GM18909 (cell line): ENCODE results near the gene CIAO2A.

Experiments used
- ATAC-seq: cut with Tn5 transposase; IDR thresholded peaks from one replicate; pipeline ENCODE4 v1.9.1; 2021; ENCODE audit warnings: mild to moderate bottlenecking; ENCODE audit not compliant: unreplicated experiment, poor library complexity

The CIAO2A gene

DNA sequence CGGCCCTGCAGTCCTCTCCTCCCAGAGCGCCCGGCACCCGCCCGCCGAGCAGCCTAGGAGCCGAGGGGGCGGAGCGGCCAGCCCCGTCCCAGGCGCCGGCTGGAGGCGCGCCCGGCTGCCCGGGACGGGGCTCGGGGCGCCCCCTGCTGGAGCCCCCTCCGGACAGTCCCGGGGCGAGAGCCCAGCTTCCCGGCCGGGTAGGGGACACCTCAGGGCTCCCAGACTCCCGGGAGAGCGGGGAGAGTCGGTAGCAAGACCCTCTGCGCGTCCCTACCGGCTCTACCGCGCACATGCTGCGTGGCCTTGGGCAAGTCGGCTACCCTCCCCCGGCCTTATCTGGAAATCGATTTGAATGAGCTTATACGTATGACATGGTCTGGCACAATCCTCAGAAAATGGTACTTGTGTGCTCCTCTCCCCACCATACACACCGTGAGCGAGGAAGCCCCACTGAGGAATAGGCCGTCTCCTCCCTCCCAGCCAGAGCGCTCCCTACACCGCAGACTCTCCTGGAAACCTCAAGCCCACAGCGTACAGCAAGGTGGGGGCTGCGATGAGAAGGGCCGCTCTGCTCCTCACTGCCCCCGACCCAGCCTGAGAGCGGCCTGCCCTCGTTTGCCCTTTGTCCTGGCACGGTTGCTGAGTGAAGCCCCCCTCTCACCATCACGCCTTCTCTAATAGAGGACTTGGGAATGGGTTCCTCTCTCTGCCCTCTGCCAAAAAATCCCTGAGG lies 47.1 kb downstream of the CIAO2A start, which contains the start of gene DAPK2:
TSS of gene DAPK2 (minus strand) at position 65 of the 733 bp plus-strand sequence. CDS start 6,224 bp downstream, outside the sequence.
- peak; percentile 69 for ATAC-seq

GRCh38 chr15:64045774-64046420 lies 47.7 kb downstream of the CIAO2A start:
- ATAC-seq, result peak; percentile 23

GRCh38 chr15:64045101-64045435 lies 48.6 kb downstream of the CIAO2A start:
- no peak for ATAC-seq

GRCh38 chr15:64044300-64045100 lies 49.1 kb downstream of the CIAO2A start:
- peak; percentile 67 for ATAC-seq

DNA sequence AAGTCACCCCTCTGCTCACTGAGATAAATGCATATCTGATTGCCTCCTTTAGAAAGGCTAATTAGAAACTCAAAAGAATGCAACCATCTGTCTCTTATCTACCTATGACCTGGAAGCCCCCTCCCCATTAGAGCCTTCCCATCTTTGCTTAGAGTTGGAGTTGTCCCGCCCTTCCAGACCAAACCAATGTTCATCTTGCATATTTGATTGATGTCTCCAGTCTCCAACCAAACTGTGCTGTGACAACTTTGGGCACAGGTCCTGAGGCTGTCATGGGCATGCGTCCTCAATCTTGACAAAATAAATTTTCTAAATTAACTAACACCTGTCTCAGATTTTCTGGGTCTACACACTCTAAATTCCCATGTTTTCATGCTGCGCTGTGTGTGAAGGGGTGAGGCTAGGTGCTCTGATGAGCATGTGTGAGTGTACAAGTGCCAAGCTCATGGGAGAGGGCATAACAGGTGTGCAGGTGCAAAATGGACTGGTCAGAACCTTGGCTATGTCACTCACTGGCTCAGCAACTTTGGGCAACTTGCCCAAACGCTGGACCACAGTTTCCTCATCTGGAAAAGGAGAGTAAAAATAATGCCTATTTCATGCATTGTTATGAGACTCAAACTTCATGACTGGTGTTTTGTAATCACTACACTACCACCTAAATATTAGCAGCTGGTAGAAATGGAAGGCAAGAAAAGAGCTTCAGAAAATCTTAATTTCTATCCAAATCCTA lies 54.6 kb downstream of the CIAO2A start:
- no peak for ATAC-seq

DNA sequence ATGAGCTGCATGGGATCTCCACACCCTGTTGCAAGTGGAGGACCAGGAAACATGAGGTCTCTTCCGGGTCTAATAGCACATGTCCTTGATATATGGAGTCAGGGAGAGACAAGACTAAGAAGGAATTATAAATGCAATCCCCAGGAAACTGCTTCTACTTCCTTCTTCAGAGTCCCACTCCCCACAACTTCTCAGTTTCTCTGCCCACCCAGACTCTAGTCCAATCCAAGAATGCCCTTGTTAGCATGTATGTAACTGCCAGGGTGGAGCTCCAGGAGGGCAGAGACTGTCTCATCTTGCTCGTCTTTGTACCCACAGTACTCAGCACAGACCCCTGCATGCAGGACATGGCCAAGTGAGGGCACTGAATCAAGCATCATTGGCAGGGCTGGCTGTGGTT lies 55.7 kb downstream of the CIAO2A start:
- ATAC-seq, result no peak

DNA sequence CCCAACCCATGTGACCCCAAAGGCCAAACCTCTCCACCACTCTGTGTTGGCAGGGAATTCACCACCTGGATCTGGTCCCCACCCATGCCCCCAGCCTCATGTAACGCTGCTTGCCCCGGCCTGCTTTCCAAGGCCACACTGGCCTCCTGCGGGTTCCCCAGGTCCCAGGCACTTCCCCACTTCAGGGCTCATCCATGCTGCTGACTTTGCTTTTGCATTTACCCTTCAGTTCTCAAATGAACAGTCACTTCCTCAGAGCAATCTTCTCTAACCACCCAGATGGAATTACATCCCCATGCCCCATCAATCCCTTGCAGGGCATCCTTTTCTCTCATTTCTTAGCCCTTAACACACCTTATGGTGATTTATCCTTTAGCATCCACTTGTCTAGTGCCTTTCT lies 56.5 kb downstream of the CIAO2A start:
- no peak for ATAC-seq

GRCh38 chr15:64035525-64035924 lies 58.1 kb downstream of the CIAO2A start:
- no peak for ATAC-seq

- no peak for ATAC-seq
Observed at GRCh38 chr15:64034519-64034918, 59.1 kb downstream of the CIAO2A start.

GRCh38 chr15:64032329-64032728 lies 61.3 kb downstream of the CIAO2A start:
- ATAC-seq, result no peak

DNA sequence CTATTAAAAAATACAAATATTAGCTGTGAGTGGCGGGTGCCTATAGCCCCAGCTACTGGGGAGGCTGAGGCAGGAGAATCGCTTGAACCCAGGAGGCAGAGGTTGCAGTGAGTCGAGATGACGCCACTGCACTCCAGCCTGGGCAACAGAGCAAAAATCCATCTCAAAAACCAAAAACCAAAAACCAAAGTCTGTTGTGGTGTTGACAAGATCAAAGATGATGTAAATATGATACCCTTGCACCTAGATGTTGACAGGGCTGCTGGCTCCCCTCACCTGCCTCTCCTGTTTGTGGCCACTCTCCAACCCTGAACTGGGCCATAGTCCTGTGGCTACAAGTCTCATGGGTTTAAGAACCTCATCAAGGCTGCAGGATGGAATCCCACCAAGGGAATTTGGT lies 63.5 kb downstream of the CIAO2A start:
- no peak for ATAC-seq

- ATAC-seq, result no peak
Observed at GRCh38 chr15:64029633-64030032, 64.0 kb downstream of the CIAO2A start.

- ATAC-seq, result no peak
Observed at GRCh38 chr15:64029110-64029509, 64.5 kb downstream of the CIAO2A start.

DNA sequence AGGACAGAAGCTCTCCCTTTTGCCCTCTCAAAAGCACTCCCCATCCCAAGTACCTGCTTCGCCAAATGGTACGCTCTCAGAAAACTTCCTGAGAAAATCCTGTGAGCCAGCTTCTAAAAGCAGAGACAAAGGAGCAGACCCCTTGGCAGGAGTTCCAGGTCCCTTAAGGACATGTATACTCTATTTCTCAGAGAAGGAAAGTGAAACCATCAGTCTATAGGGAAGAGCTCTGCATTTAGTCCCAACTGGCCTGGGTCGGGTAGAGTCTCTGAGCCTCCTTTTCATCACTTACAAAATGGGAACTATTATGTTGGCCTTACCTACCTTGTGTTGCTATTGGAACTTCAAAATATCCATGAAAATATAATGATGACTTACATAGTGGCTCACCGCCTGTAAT lies 67.0 kb downstream of the CIAO2A start:
- ATAC-seq, result no peak

DNA sequence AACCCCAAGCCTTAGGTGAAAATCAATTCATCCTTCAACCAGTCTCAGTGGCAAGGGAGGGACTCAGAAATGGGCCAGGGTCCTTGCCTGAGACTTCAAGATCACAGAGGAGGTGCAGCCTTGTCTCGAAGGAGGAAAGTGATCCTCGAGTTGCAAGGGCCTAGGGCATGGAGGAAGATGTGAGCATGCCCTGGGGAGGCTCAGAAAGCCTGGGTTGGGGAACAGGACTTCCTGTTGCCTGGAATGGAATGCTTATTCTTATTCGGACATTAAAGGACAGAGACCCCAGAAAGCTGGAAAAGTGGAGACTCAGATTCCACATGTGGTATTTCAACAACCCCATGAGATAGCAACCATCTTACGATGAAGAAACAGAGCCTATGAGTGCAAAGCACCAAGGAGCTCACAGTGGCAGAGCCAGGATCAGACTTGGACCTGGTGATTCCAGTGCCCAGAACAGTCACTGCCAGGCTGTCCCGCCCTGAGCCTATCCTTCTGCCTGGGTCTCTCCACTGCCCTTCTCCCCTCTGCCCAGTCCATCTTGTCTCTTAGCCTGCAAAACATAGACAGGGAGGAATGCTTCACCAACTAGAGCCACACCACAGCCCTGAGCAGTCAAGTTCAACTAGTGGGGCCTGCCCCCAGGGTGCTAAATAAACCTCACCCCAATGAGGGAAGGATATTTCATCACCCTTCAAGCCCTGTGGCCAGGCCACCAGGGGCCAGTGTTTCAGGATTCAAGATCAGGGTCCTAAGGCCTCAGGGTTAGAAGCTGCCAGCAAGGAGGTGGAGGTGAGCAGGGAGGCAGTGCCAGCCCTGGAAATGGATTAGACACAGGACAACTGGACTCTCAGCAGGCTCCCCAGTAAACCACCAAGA lies 69.2 kb downstream of the CIAO2A start:
- ATAC-seq, result no peak

- no peak for ATAC-seq
Observed at GRCh38 chr15:64023220-64023619, 70.4 kb downstream of the CIAO2A start.

- no peak for ATAC-seq
Observed at GRCh38 chr15:64022571-64022970, 71.1 kb downstream of the CIAO2A start.
